OCI-LY7 (cell line): Measurements from ENCODE around the gene SH3BP1. TPM values are rescaled to one million over a fixed set of nuclear protein-coding genes. Genes with fewer than 3 reads are reported as not detected.
"Not testable (repeated sequence)": the region's sequence is repeated elsewhere in the genome, so short reads cannot be mapped to it uniquely, and the experiment has no call there.

Experiments
- BruUV-seq: library from RNA; stranded (reverse); fragments of 400-500 nt; replicated peaks from 2 replicates; lab custom pipeline; 2021; lab: Mats Ljungman, UMichigan
- CTCF ChIA-PET: fragments of 300-600 bp; sonication (Branson Sonifier 250); formaldehyde crosslinking; loops from one replicate; lab custom pipeline; 2022; ENCODE audit warnings: antibody characterized with exemption; ENCODE audit not compliant: unreplicated experiment; lab: Charles Lee
- POLR2A ChIA-PET: fragments of 300-600 bp; sonication (Branson Sonifier 250); formaldehyde crosslinking; loops from one replicate; lab custom pipeline; 2022; ENCODE audit warnings: antibody characterized with exemption; lab: Charles Lee
- DNase-seq: peaks from one replicate; pipeline ENCODE4 v3.0.0-alpha.2; 2015; ENCODE audit warnings: low spot score
- H2AFZ ChIP-seq: fragments of 200-600 bp; sonication (generic), shearing (Covaris generic); 2 replicates; pipeline ENCODE4 v1.6.1; 2014; ENCODE audit warnings: mild to moderate bottlenecking, antibody characterized with exemption, low read length, moderate library complexity
- H3K27ac ChIP-seq: fragments of 200-600 bp; sonication (generic); 2 replicates; pipeline ENCODE4 v1.5.1; 2014; ENCODE audit warnings: mixed run types, low read depth, mild to moderate bottlenecking, moderate library complexity, low read length, inconsistent platforms; ENCODE audit not compliant: poor library complexity, severe bottlenecking
- H3K36me3 ChIP-seq: fragments of 200-600 bp; sonication (generic); 2 replicates; pipeline ENCODE4 v1.6.1; 2014; ENCODE audit warnings: mild to moderate bottlenecking, antibody characterized with exemption, low read length, moderate library complexity, mixed read lengths; ENCODE audit not compliant: insufficient read depth
- H3K4me1 ChIP-seq: fragments of 200-600 bp; sonication (generic); 2 replicates; pipeline ENCODE4 v1.5.1; 2014; ENCODE audit warnings: mild to moderate bottlenecking, low read length; ENCODE audit not compliant: insufficient read depth, poor library complexity, severe bottlenecking
- H3K4me2 ChIP-seq: fragments of 200-600 bp; sonication (generic); 2 replicates; pipeline ENCODE4 v1.6.1; 2014; ENCODE audit warnings: mild to moderate bottlenecking, low read length
- H3K4me3 ChIP-seq: fragments of 200-600 bp; sonication (generic); 2 replicates; pipeline ENCODE4 v1.5.1; 2014; ENCODE audit warnings: mild to moderate bottlenecking, low read depth, low read length; ENCODE audit not compliant: poor library complexity, severe bottlenecking
- H3K79me2 ChIP-seq: fragments of 200-600 bp; sonication (generic); 2 replicates; pipeline ENCODE4 v1.6.1; 2016; ENCODE audit warnings: low read depth, mild to moderate bottlenecking, low read length, moderate library complexity, mixed read lengths; ENCODE audit not compliant: insufficient read depth
- H3K9me2 ChIP-seq: fragments of 200-600 bp; sonication (generic); 2 replicates; pipeline ENCODE4 v1.6.1; 2016; ENCODE audit warnings: mild to moderate bottlenecking, low read length, mixed read lengths; ENCODE audit not compliant: insufficient read depth
- H3K9me3 ChIP-seq: fragments of 200-600 bp; sonication (generic); 2 replicates; pipeline ENCODE4 v1.6.1; 2014; ENCODE audit warnings: mild to moderate bottlenecking, mixed run types, low read length, mixed read lengths
- H4K20me1 ChIP-seq: fragments of 200-600 bp; sonication (generic); 2 replicates; pipeline ENCODE4 v1.6.1; 2014; ENCODE audit warnings: mild to moderate bottlenecking, antibody characterized with exemption, low read length, moderate library complexity, mixed read lengths; ENCODE audit not compliant: insufficient read depth
- EZH2phosphoT487 ChIP-seq: fragments of 200-600 bp; sonication (generic); IDR thresholded peaks from 2 replicates; pipeline ENCODE4 v1.6.1; 2018; ENCODE audit warnings: low read depth, borderline replicate concordance, mild to moderate bottlenecking, mixed run types, antibody characterized with exemption, low read length, moderate library complexity, mixed read lengths
- intact Hi-C: fragments of 100-400 bp; cut with micrococcal nuclease; formaldehyde crosslinking; loops from one replicate; pipeline ENCODE4 v1.10.0; 2022; ENCODE audit not compliant: unreplicated experiment
- total RNA-seq, 2 experiments: library from RNA; depleted of rRNA in 1 of 2; stranded (reverse); fragments of >200 nt in 1 of 2; shearing (Covaris generic) in 1 of 2; gene quantifications; 2 replicates each; pipeline ENCODE4 v1.2.3, GENCODE V29; 2014 to 2022
- TF ChIP-seq, protein P1 (sequence below): fragments of 200-600 bp; sonication (generic); conservative IDR thresholded peaks from 2 replicates; pipeline ENCODE4 v1.5.1; 2014; ENCODE audit warnings: mild to moderate bottlenecking, antibody characterized with exemption, low read length, moderate library complexity, mixed read lengths

The SH3BP1 gene
- total RNA-seq, 2 experiments from 2014 or later = 15.3 to 48.4 TPM

DNA sequence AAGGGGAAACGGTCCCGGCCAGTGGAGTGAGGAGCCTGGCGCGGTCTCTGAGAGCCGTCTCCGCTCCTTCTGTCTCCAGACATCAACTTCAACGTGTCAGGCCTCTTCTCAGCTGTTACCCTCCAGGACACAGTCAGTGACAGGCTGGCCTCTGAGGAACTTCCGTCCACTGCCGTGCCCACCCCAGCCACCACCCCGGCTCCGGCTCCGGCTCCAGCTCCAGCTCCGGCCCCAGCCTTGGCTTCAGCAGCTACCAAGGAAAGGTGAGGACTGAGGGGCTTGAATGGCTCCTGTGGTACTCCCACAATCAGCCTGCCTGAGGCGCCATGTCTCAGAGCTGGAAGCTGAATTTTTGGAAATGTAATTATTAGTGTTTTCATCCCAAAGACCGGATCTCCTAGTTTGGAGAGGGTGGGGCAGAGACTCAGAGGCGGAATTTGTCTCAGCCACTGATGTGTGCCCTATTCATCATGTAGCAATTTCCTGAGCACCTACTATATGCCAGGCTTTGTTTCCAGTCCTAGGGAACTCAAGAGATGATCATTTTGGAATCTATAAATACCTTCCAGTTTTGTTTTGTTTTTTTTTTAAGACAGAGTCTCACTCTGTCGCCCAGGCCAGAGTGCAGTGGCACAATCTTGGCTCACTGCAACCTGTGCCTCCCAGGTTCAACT, 11.1 kb downstream of the SH3BP1 start:
- POLR2A ChIA-PET = no interaction called here
- TF ChIP-seq EZH2phosphoT487 = no peak
- TF ChIP-seq, protein P1, sequence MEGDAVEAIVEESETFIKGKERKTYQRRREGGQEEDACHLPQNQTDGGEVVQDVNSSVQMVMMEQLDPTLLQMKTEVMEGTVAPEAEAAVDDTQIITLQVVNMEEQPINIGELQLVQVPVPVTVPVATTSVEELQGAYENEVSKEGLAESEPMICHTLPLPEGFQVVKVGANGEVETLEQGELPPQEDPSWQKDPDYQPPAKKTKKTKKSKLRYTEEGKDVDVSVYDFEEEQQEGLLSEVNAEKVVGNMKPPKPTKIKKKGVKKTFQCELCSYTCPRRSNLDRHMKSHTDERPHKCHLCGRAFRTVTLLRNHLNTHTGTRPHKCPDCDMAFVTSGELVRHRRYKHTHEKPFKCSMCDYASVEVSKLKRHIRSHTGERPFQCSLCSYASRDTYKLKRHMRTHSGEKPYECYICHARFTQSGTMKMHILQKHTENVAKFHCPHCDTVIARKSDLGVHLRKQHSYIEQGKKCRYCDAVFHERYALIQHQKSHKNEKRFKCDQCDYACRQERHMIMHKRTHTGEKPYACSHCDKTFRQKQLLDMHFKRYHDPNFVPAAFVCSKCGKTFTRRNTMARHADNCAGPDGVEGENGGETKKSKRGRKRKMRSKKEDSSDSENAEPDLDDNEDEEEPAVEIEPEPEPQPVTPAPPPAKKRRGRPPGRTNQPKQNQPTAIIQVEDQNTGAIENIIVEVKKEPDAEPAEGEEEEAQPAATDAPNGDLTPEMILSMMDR = no peak
- Histone ChIP-seq H3K27ac (no peak overlapping the region), H3K9me3 (no peaks in the 10 kb centered on the region), H3K4me2 (no peak overlapping the region), H3K4me1 (no peaks in the 10 kb centered on the region), H2AFZ (no peak overlapping the region), H3K36me3 (peaks cover 36% of the 10 kb centered on the region), H3K9me2 (no peaks in the 10 kb centered on the region), H4K20me1 (no peaks in the 10 kb centered on the region), H3K4me3 (no peak overlapping the region), H3K79me2 (no peaks in the 10 kb centered on the region)
- intact Hi-C loops = no loop called here
- BruUV-seq = no TSS peak
- CTCF ChIA-PET = no interaction called here
- no peak for DNase-seq

DNA sequence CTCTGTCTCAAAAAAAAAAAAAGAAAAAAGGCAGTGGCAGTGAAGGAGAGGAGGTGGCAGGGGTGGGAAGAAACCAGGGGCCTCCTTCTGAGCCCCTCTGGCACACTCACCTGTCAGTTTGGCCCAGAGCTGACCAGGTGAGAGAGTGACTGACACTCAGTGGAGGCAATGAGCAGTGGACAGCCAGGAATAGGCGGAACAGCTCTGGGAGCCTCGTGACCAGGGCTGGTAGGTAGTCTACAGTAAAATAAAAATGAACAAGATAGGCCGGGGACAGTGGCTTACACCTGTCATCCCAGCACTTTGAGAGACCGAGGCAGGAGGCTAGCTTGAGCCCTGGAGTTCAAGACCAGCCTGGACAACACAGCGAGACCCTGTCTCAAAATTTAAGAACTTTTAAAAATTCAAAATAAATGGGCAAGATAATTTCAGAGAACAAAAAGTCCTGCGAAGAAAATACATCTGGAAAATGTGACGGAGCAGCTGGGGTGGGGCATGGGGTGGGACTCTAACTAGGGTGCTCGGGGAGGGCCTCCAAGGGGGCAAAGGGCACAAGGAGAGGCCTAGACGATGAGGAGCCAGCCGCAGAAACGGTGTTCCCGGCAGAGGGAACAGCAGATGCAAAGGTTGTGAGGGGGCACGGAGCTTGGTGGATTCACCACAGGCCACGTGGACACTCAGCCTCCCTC, 15.2 kb downstream of the SH3BP1 start:
- H3K4me1 ChIP-seq = peaks cover 7% of the 10 kb centered on the region
- POLR2A ChIA-PET = no interaction called here
- no peak for TF ChIP-seq EZH2phosphoT487
- TF ChIP-seq, protein P1 = no peak
- peaks cover 33% of the 10 kb centered on the region for H3K36me3 ChIP-seq
- H2AFZ ChIP-seq = no peak overlapping the region
- H3K79me2 ChIP-seq = peaks cover 6% of the 10 kb centered on the region
- no peaks in the 10 kb centered on the region for H3K9me2 ChIP-seq
- H3K4me3 ChIP-seq = no peak overlapping the region
- CTCF ChIA-PET = interaction anchor here (0.6 kb wide), 1 partner anchor 113 kb away, joined by 3 read pairs; no protein-coding TSS in a partner anchor
- H3K4me2 ChIP-seq = no peak overlapping the region
- no peak overlapping the region for H3K27ac ChIP-seq
- H3K9me3 ChIP-seq = no peaks in the 10 kb centered on the region
- intact Hi-C loops = no loop called here
- H4K20me1 ChIP-seq = peaks cover 4% of the 10 kb centered on the region; the same call in 1 of the 2 replicates
- no peak for DNase-seq
- no TSS peak for BruUV-seq

DNA sequence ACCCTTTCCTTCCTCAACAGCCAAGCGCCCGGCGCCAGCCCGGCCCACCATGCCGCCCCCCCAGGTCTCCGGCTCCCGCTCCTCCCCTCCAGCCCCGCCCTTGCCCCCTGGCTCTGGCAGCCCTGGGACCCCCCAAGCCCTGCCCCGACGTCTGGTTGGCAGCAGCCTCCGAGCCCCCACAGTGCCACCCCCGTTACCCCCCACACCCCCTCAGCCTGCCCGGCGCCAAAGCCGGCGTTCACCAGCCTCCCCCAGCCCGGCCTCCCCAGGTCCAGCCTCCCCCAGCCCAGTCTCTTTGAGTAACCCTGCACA, 15.7 kb downstream of the SH3BP1 start:
- Histone ChIP-seq H3K4me3 (no peak overlapping the region), H3K9me3 (no peaks in the 10 kb centered on the region), H3K27ac (no peak overlapping the region), H3K4me1 (peaks cover 9% of the 10 kb centered on the region), H3K9me2 (no peaks in the 10 kb centered on the region), H3K4me2 (no peak overlapping the region), H4K20me1 (peaks cover 9% of the 10 kb centered on the region), H3K36me3 (peaks cover 33% of the 10 kb centered on the region), H3K79me2 (peaks cover 11% of the 10 kb centered on the region), H2AFZ (no peak overlapping the region)
- no peak for DNase-seq
- intact Hi-C loops = no loop called here
- TF ChIP-seq, protein P1 = no peak
- TF ChIP-seq EZH2phosphoT487 = no peak
- CTCF ChIA-PET = interaction anchor here (0.6 kb wide), 1 partner anchor 113 kb away, joined by 3 read pairs; no protein-coding TSS in a partner anchor
- BruUV-seq = no TSS peak
- POLR2A ChIA-PET = no interaction called here

DNA sequence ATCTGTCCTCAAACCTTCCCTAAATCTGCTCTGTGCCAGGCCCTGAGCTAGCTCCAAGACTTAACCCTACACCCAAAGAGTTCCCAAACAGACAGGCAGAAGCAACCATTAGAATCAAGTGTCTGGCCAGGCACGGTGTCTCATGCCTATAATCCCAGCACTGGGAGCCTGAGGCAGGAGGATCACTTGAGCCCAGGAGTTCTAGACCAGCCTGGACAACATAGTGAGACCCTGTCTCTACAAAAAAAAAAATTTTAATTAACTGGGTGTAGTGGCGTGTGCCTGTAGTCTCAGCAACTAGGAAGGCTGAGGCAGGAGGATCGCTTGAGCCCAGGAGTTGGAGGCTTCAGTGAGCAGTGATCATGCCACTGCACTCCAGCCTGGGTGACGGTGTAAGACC, 17.1 kb downstream of the SH3BP1 start:
- H3K27ac ChIP-seq, H3K9me3 ChIP-seq, H3K4me3 ChIP-seq, DNase-seq, H3K4me2 ChIP-seq, POLR2A ChIA-PET, intact Hi-C loops, H2AFZ ChIP-seq, H3K9me2 ChIP-seq, CTCF ChIA-PET, BruUV-seq: not testable (repeated sequence)
- H3K79me2 ChIP-seq = peaks cover 25% of the 10 kb centered on the region
- peaks cover 33% of the 10 kb centered on the region for H3K36me3 ChIP-seq
- H3K4me1 ChIP-seq = peaks cover 23% of the 10 kb centered on the region
- H4K20me1 ChIP-seq = peaks cover 17% of the 10 kb centered on the region
